RKO (cell line): ENCODE results near the gene C3AR1.
A peak's percentile ranks its signal among the peaks of the same experiment; 100 is the strongest.
"Not testable (repeated sequence)": the region's sequence is repeated elsewhere in the genome, so short reads cannot be mapped to it uniquely, and the experiment has no call there.

Experiments
- DNase-seq: peaks from one replicate; pipeline ENCODE4 v3.0.0-alpha.2; 2016; ENCODE audit warnings: low spot score

C3AR1 gene

GRCh38 chr12:8028267-8028666 is 37.9 kb downstream of the C3AR1 start:
- DNase-seq: no peak

GRCh38 chr12:8027856-8028255 is 38.3 kb downstream of the C3AR1 start:
- no peak for DNase-seq

- peak; percentile 98 for DNase-seq
These were observed 39.8 kb downstream of the C3AR1 start for GRCh38 chr12:8026291-8026900.

DNA sequence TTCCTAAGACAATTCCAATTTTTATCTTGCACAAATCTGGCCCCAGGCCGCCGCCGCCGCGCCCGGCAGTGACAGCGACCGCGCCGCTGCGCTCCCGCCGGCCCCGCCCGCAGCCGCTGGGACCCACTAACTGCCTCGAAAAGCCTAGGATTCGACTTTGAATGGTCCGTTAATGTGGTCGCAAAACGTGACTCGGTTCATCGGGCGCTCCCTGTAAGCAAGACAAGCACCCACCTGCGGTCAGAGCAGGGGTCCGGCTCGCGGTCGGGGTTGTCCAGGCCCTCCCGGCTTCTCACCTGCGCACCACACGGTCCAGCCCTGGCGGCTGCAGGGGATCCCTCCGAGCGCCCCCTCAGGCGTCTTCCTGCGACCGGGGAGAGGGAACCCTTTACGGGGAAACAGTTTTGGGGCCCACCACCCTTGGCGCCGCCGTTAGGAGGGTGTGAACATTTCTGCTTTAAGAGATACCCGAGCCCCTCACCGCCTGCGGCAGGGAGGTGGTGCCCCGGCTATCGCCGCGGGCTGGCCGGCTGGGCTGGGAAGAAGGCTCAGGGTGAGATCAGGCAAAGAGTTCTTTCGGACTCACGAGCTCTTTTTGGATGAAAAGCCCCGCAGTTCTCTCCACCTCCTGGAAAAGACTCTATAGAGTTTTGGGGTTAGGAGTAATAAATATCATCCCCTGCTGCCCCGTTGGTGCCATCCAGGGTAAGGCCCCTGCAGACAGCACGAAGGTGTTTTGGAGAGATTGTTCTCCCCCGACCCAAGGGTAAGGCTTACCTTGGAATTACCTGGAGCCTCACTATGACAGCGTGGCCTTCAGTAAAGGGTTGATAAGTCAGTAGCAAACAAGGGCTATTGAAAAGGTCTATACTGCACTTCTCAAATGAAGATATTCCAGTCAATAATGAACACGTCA is 47.2 kb downstream of the C3AR1 start:
- no peak for DNase-seq

- not testable (repeated sequence) for DNase-seq
These were observed 47.9 kb downstream of the C3AR1 start for GRCh38 chr12:8018213-8018612.

- DNase-seq: no peak
These were observed 51.3 kb downstream of the C3AR1 start for GRCh38 chr12:8014836-8015235.

DNA sequence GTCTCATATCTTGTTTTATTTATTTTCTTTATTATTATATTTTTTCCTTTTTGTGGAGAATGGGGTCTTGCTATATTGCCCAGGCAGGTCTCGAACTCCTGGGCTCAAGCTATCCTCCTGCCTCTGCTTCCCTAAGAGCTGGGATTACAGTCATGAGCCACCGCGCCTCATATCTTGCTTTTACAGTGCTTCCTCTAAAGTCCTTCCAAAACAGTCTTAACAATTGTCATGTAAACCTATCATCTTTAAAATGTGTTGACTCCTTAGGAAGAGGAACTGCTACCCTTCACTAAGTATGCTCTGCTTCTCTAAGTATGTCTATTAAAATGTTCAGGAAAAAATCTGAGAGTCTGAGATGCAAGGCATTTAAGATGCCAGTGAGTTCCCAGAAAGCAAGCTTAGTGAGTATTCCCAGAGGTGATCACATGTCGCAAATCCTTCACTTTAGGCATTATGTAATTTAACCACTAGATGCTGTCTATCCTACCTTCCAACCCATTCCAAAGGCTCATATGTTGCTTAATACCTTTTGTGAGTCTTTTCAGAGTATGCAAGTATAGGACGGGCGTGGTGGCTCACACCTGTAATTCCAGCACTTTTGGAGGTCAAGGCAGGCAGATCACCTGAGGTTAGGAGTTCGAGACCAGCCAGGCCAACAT is 53.4 kb downstream of the C3AR1 start:
- DNase-seq: no peak

- DNase-seq: no peak
These were observed 54.8 kb downstream of the C3AR1 start for GRCh38 chr12:8011331-8011730.
